GM12878 (cell line): ENCODE measurements around the gene FTCDNL1. TPM values are rescaled to one million over a fixed set of nuclear protein-coding genes. Genes with fewer than 3 reads are reported as not detected.

Source experiments
- ATAC-seq: fragments of 200-7000 bp; cut with Tn5 transposase; 3 replicates; pipeline ENCODE4 v1.9.1; 2020; ENCODE audit warnings: mild to moderate bottlenecking, moderate library complexity
- BruUV-seq: library from RNA; stranded (reverse); fragments of 400-500 nt; replicated peaks from 2 replicates; lab custom pipeline; 2021; lab: Mats Ljungman, UMichigan
- CTCF ChIA-PET: fragments of 300-600 bp; sonication (Branson Sonifier 250); formaldehyde crosslinking; extraction: SDS; loops from one replicate; lab custom pipeline; 2021; ENCODE audit warnings: inconsistent platforms; lab: Yijun Ruan, JAX
- POLR2A ChIA-PET: fragments of 350-600 bp; formaldehyde crosslinking; extraction: SDS; loops from one replicate; lab custom pipeline; 2021; ENCODE audit warnings: inconsistent platforms; lab: Charles Lee
- RAD21 ChIA-PET: fragments of 300-600 bp; sonication (Branson Sonifier 250); formaldehyde crosslinking; loops from one replicate; lab custom pipeline; 2023; ENCODE audit warnings: antibody characterized with exemption; ENCODE audit not compliant: unreplicated experiment; lab: Charles Lee
- SMC1A ChIA-PET: fragments of 300-600 bp; sonication (Branson Sonifier 250); formaldehyde crosslinking; loops from one replicate; lab custom pipeline; 2023; ENCODE audit not compliant: unreplicated experiment, uncharacterized antibody; lab: Charles Lee
- DNase-seq: peaks from one replicate; pipeline ENCODE4 v3.0.0-alpha.2; 2011; ENCODE audit warnings: low read depth, low spot score
- FAIRE-seq: peaks from 3 replicates; lab custom pipeline; 2011; peaks lifted over from hg19 to GRCh38; lab: Jason Lieb, UNC
- H2AFZ ChIP-seq: 2 replicates; pipeline ENCODE4 v1.6.0; 2011; ENCODE audit warnings: low read depth, low read length, control low read depth; ENCODE audit not compliant: control insufficient read depth
- H3K27ac ChIP-seq: 2 replicates; pipeline ENCODE4 v1.5.1; 2011; ENCODE audit warnings: control low read depth; ENCODE audit not compliant: control insufficient read depth, insufficient read depth
- H3K27me3 ChIP-seq, 2 experiments: replicated peaks in 1 of 2; 2 replicates each; pipeline versions ENCODE4 v1.6.0 to v1.6.1; 2011; ENCODE audit warnings: low read length in 1 of 2; ENCODE audit not compliant: control insufficient read depth in 2 of 2, insufficient read depth in 2 of 2
- H3K36me3 ChIP-seq, 2 experiments: 2 replicates each; pipeline ENCODE4 v1.5.1; 2011; ENCODE audit warnings: low read length in 1 of 2; ENCODE audit not compliant: control insufficient read depth in 2 of 2, insufficient read depth in 2 of 2
- H3K4me1 ChIP-seq: 2 replicates; pipeline ENCODE4 v1.6.1; 2011; ENCODE audit warnings: mild to moderate bottlenecking, low read length, moderate library complexity, mixed read lengths; ENCODE audit not compliant: control insufficient read depth, insufficient read depth
- H3K4me2 ChIP-seq: 2 replicates; pipeline ENCODE4 v1.6.0; 2011; ENCODE audit warnings: control low read depth; ENCODE audit not compliant: control insufficient read depth, insufficient read depth
- H3K4me3 ChIP-seq: fragments of 200-600 bp; sonication (generic); 2 replicates; pipeline ENCODE4 v1.5.1; 2016
- H3K79me2 ChIP-seq: 2 replicates; pipeline ENCODE4 v1.6.0; 2011; ENCODE audit warnings: low read length; ENCODE audit not compliant: control insufficient read depth, insufficient read depth
- H3K9ac ChIP-seq: 2 replicates; pipeline ENCODE4 v1.8.0; 2011; ENCODE audit warnings: low read length, control low read depth, mixed read lengths; ENCODE audit not compliant: control insufficient read depth, insufficient read depth
- H3K9me3 ChIP-seq: replicated peaks from 3 replicates; pipeline ENCODE4 v1.5.1; 2011; ENCODE audit warnings: mild to moderate bottlenecking, low read length; ENCODE audit not compliant: control insufficient read depth, insufficient read depth
- H4K20me1 ChIP-seq: 2 replicates; pipeline ENCODE4 v1.6.0; 2011; ENCODE audit not compliant: control insufficient read depth, insufficient read depth
- ATF7 ChIP-seq: fragments of 450-650 bp; IDR thresholded peaks from 2 replicates; pipeline ENCODE4 v1.6.1; 2016; ENCODE audit warnings: low read depth, mild to moderate bottlenecking
- CBFB ChIP-seq: IDR thresholded peaks from 2 replicates; pipeline ENCODE4 v1.6.1; 2016; ENCODE audit warnings: antibody characterized with exemption, low read depth
- CREB1 ChIP-seq: IDR thresholded peaks from 2 replicates; pipeline ENCODE4 v1.6.1; 2012; ENCODE audit warnings: low read depth, mild to moderate bottlenecking, inconsistent platforms
- CREM ChIP-seq: IDR thresholded peaks from 2 replicates; pipeline ENCODE4 v1.6.1; 2014; ENCODE audit warnings: antibody characterized with exemption, low read depth
- CTCF ChIP-seq, 3 experiments: IDR thresholded peaks in 2 of 3; conservative IDR thresholded peaks in 1 of 3; 2 replicates each; pipeline ENCODE4 v1.5.1; 2011; ENCODE audit warnings: low read depth in 3 of 3, low read length in 3 of 3, mild to moderate bottlenecking in 3 of 3, control low read depth in 2 of 3, moderate library complexity in 2 of 3, inconsistent platforms in 1 of 3, mixed read lengths in 1 of 3; ENCODE audit not compliant: control insufficient read depth in 2 of 3, insufficient read depth in 1 of 3; ENCODE audit errors: extremely low read depth in 1 of 3
- CUX1 ChIP-seq: IDR thresholded peaks from 2 replicates; pipeline ENCODE4 v1.6.1; 2012; ENCODE audit warnings: improper control_type of control experiment, low read depth, low read length; ENCODE audit not compliant: insufficient replicate concordance
- FOS ChIP-seq: IDR thresholded peaks from 3 replicates; pipeline ENCODE4 v1.6.1; 2011; ENCODE audit warnings: borderline replicate concordance; ENCODE audit not compliant: insufficient read length; ENCODE audit errors: extremely low read depth
- GABPA ChIP-seq: IDR thresholded peaks from 2 replicates; pipeline ENCODE4 v1.6.1; 2014; ENCODE audit warnings: antibody characterized with exemption, low read depth, mild to moderate bottlenecking, inconsistent platforms
- HDGF ChIP-seq: fragments of 450-650 bp; IDR thresholded peaks from 2 replicates; pipeline ENCODE4 v1.6.1; 2016; ENCODE audit warnings: antibody characterized with exemption
- KLF5 ChIP-seq: fragments of 450-650 bp; IDR thresholded peaks from 2 replicates; pipeline ENCODE4 v1.6.1; 2014; ENCODE audit warnings: mild to moderate bottlenecking; ENCODE audit not compliant: partially characterized antibody
- MLLT1 ChIP-seq: fragments of 450-650 bp; IDR thresholded peaks from 2 replicates; pipeline ENCODE4 v1.6.1; 2016; ENCODE audit warnings: mild to moderate bottlenecking
- NFYB ChIP-seq: IDR thresholded peaks from 2 replicates; pipeline ENCODE4 v1.6.1; 2011; ENCODE audit warnings: low read depth, mild to moderate bottlenecking, low read length, improper control_type of control experiment, moderate library complexity; ENCODE audit not compliant: insufficient read depth
- PKNOX1 ChIP-seq: fragments of 450-650 bp; IDR thresholded peaks from 2 replicates; pipeline ENCODE4 v1.6.1; 2016; ENCODE audit warnings: mild to moderate bottlenecking
- SRF ChIP-seq, 2 experiments: IDR thresholded peaks; 2 replicates each; pipeline ENCODE4 v1.6.1; 2011; ENCODE audit warnings: low read depth in 2 of 2, low read length in 2 of 2, mild to moderate bottlenecking in 1 of 2, moderate library complexity in 1 of 2
- SUZ12 ChIP-seq: fragments of 200-600 bp; sonication (generic); IDR thresholded peaks from one replicate; pipeline ENCODE4 v1.6.1; 2018; ENCODE audit warnings: antibody characterized with exemption, mild to moderate bottlenecking; ENCODE audit not compliant: unreplicated experiment
- TCF12 ChIP-seq: IDR thresholded peaks from 2 replicates; pipeline ENCODE4 v1.6.1; 2011; ENCODE audit warnings: low read depth, mild to moderate bottlenecking, low read length
- WGBS: methylation state at CpG from one replicate; pipeline ENCODE4 v1.1.6; 2016; ENCODE audit warnings: low lambda C conversion rate; ENCODE audit not compliant: insufficient replicate concordance, insufficient coverage; ENCODE audit errors: missing lambda C conversion rate; 5-methylcytosine and 5-hydroxymethylcytosine counted together
- in situ Hi-C: fragments of 300-500 bp; cut with MboI; formaldehyde crosslinking; loops from 9 replicates; pipeline ENCODE4 v1.14.3; 2018; ENCODE audit warnings: mixed read lengths
- intact Hi-C: fragments of 100-400 bp; cut with micrococcal nuclease; formaldehyde crosslinking; loops from one replicate; pipeline ENCODE4 v1.14.2; 2022; ENCODE audit not compliant: unreplicated experiment
- polyA plus RNA-seq, 11 experiments: library from polyadenylated mRNA; depleted of rRNA in 4 of 11; unstranded in 6 of 11; stranded (reverse) in 5 of 11; fragments of >200 nt; fragmentation: Nextera tagmentation in 4 of 11; fragmentation: Illumina TruSeq in 1 of 11; extraction: Ambion mirVana in 4 of 11; extraction: Trizol in 1 of 11; gene quantifications; 1 replicate in 1 of 11; 2 replicates in 10 of 11; pipeline versions ENCODE4 v1.2.1 to v1.2.3, GENCODE V29; 2011 to 2016; ENCODE audit warnings: inconsistent platforms in 2 of 11, missing spikeins in 2 of 11, low read depth in 1 of 11
- total RNA-seq, 4 experiments: library from RNA; depleted of rRNA in 3 of 4; stranded (reverse); fragments of >200 nt in 3 of 4; fragmentation: Illumina TruSeq in 1 of 4; extraction: Trizol in 1 of 4; gene quantifications; 2 replicates each; pipeline versions ENCODE4 v1.2.1 to v1.2.3, GENCODE V29; 2013 to 2021

FTCDNL1 gene
- total and polyA plus RNA-seq, 10 of the 15 experiments (the other 5 are each of a cell fraction or from before 2014, with no cell fraction given), result 0.15 to 3.9 (median 2.0) TPM

GRCh38 chr2:199836943-199837342 is 14.0 kb downstream of the FTCDNL1 start:
- ChIA-PET CTCF (no interaction called here), POLR2A (no interaction called here), SMC1A (no interaction called here), RAD21 (no interaction called here)
- Histone ChIP-seq H3K9ac (no peak overlapping the region), H3K4me2 (no peak overlapping the region), H3K79me2 (no peaks in the 10 kb centered on the region), H3K4me3 (no peak overlapping the region), H3K4me1 (no peaks in the 10 kb centered on the region), H3K27me3 (no peaks in the 10 kb centered on the region), H4K20me1 (no peaks in the 10 kb centered on the region), H2AFZ (no peak overlapping the region), H3K27ac (no peak overlapping the region), H3K9me3 (no peaks in the 10 kb centered on the region), H3K36me3 (no peaks in the 10 kb centered on the region)
- BruUV-seq, result no TSS peak
- FAIRE-seq, result no peak
- ATAC-seq, result no peak
- in situ Hi-C loops, result no loop called here
- no peak for DNase-seq
- 93% methylated on average over 1 of the region's 1 CpG for WGBS
- intact Hi-C loops, result no loop called here
- TF ChIP-seq ATF7, result no peak
- TF ChIP-seq TCF12, result no peak
- no peak for TF ChIP-seq CREM
- no peak for TF ChIP-seq MLLT1
- no peak for TF ChIP-seq HDGF
- TF ChIP-seq KLF5, result no peak
- TF ChIP-seq GABPA, result no peak
- no peak for TF ChIP-seq CREB1
- no peak for TF ChIP-seq NFYB
- TF ChIP-seq SUZ12, result no peak
- no peak for TF ChIP-seq SRF (IDR thresholded peaks at IDR 0.05; ENCODE audit: low read depth in 2 of 2, low read length in 2 of 2)
- no peak for TF ChIP-seq FOS
- no peak for TF ChIP-seq CBFB
- no peak for TF ChIP-seq CUX1
- TF ChIP-seq PKNOX1, result no peak
- TF ChIP-seq CTCF (IDR thresholded peaks at IDR 0.05 in 2 of 3, conservative IDR thresholded peaks at IDR 0.05 in 1 of 3; ENCODE audit: control insufficient read depth in 2 of 3, extremely low read depth in 1 of 3, insufficient read depth in 1 of 3, low read depth in 3 of 3, low read length in 3 of 3), result no peak
